Activated CD8-positive, alpha-beta memory T cell treated with anti-CD3 and anti-CD28 coated beads for 24 hours (primary cell): ENCODE data around the gene TRABD2B.

ENCODE experiments used
- DNase-seq: peaks from one replicate; pipeline ENCODE4 v3.0.0-alpha.2; 2020

Gene TRABD2B

DNA sequence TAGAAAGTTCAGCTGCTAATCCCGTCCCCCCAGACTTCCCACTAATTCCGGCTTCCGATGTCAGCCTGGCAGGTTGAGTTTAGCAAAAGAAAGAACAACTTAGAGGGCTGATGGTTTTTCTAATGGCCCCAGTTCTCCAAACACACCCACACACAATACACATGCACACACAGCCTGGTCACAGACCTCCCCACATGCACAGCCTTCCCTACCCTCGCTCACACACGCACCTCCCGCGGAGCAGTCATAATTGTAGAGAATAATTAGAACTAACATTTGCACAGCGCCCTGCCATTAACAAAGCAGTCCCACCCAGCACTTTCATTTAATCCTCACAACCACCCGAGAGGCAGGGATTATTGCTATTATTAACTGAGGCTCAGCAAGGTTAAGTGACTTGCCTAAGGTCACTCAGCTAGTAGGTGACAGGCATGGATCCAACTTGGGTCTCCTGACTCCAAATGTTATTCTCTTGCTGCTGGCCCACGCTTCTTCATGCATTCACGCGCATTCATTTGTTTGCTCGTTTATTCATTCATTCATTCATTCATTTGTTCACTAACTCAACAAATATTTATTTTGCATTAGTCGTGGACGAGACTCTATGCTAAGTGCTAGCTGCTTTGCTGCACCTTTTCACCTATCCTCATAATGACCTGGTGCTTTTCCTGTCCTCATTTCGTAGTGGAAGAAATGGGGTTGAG, 284.4 kb downstream of the TRABD2B start:
- DNase-seq = no peak

DNA sequence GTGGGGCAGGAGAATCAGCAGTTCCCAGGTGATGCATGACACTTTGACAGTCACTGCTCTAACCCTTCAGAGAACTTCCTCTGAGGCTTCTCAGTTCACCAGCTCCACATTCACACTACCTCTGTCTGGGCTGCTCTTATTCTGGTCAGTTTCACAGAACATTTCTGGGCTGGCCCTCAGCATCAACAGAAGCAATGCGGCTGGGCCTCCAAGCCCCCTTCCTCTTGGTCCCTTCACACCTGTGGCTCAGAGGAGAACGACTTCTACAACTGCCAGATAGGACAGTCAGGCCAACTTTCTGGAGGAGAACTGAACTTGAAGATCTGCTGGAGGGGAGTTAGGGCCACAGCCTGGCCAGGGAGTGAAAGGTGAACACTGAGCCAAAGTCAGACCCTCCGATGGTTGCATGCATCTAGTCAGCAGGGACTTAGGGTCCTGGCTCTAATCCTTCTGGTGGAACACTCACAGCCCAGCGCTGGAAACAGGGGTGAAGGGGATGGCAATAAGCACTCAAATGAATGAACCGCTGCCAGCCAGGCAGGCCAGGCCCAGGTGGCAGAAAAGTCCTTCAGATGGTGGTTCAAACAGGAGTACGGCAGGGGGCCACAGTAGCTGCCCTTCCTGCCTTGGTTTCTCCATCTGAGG, 285.2 kb downstream of the TRABD2B start:
- no peak for DNase-seq

DNA sequence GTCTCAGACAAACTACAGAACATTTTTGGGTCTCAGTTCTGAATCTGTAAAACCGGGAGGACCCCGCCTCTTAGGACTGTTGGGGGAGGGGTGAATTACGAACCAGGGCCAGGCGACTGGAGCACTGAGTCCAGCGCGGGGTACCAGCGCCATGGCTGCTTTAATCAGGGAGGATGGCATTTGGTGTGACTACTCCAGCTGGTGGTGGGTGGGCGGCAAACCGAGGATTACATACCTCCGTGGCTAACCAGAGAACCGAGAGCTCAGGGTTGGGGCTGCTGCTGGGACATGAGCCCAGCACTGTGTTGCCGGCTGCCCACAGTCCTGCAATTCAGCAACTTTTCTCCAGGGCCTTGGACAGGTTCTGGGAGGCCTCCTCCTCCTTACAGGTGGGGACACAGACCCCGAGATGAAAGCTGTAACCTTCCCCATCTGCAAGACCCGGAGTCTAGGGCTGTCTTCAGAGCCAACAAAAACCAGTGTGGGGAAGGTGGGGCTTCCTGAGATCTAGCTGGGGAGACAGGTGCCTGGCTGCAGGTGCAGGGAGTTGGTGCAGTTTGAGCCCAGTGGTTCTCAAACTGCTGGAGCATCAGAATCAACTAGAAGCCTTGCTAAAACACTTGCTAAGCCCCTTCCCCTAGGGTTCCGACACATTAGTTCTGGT, 285.9 kb downstream of the TRABD2B start:
- no peak for DNase-seq
